HFF-Myc (cell line): ENCODE results near the gene COL13A1.
A peak's percentile ranks its signal among the peaks of the same experiment; 100 is the strongest.

Source experiments
- DNase-seq: peaks from one replicate; pipeline ENCODE4 v3.0.0-alpha.2; 2011; ENCODE audit warnings: low read depth; ENCODE audit errors: extremely low read depth
- H3K4me3 ChIP-seq: replicated peaks from 2 replicates; pipeline ENCODE4 v1.5.1; 2011; ENCODE audit warnings: low read depth, mild to moderate bottlenecking, control low read depth, low read length
- TF ChIP-seq, protein P1 (sequence below): IDR thresholded peaks from 2 replicates; pipeline ENCODE4 v1.5.1; 2012; ENCODE audit warnings: mild to moderate bottlenecking, low read depth, low read length, control low read depth; ENCODE audit errors: missing control alignments

The COL13A1 gene

DNA sequence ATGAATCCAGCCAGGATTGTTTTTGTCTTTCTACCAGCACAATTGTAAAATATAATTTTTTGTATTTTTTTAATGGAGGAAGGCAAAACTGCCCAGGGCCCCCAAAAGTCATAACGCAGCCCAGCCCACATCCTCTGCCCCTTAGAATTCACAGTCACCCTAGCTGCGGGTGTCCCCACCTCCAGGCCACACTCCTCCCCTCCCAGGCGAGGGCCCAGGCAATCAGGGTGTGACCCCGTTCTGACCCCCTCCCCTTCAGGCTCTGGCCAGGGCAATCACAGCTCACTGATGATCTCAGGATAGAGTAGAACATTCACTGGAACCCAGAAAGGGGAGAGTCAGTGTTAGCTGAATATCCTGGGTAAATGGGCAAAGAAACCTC is 158.9 kb downstream of the COL13A1 start:
- DNase-seq, result no peak
- TF ChIP-seq, protein P1, sequence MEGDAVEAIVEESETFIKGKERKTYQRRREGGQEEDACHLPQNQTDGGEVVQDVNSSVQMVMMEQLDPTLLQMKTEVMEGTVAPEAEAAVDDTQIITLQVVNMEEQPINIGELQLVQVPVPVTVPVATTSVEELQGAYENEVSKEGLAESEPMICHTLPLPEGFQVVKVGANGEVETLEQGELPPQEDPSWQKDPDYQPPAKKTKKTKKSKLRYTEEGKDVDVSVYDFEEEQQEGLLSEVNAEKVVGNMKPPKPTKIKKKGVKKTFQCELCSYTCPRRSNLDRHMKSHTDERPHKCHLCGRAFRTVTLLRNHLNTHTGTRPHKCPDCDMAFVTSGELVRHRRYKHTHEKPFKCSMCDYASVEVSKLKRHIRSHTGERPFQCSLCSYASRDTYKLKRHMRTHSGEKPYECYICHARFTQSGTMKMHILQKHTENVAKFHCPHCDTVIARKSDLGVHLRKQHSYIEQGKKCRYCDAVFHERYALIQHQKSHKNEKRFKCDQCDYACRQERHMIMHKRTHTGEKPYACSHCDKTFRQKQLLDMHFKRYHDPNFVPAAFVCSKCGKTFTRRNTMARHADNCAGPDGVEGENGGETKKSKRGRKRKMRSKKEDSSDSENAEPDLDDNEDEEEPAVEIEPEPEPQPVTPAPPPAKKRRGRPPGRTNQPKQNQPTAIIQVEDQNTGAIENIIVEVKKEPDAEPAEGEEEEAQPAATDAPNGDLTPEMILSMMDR, result no peak
- H3K4me3 ChIP-seq, result no peak overlapping the region

DNA sequence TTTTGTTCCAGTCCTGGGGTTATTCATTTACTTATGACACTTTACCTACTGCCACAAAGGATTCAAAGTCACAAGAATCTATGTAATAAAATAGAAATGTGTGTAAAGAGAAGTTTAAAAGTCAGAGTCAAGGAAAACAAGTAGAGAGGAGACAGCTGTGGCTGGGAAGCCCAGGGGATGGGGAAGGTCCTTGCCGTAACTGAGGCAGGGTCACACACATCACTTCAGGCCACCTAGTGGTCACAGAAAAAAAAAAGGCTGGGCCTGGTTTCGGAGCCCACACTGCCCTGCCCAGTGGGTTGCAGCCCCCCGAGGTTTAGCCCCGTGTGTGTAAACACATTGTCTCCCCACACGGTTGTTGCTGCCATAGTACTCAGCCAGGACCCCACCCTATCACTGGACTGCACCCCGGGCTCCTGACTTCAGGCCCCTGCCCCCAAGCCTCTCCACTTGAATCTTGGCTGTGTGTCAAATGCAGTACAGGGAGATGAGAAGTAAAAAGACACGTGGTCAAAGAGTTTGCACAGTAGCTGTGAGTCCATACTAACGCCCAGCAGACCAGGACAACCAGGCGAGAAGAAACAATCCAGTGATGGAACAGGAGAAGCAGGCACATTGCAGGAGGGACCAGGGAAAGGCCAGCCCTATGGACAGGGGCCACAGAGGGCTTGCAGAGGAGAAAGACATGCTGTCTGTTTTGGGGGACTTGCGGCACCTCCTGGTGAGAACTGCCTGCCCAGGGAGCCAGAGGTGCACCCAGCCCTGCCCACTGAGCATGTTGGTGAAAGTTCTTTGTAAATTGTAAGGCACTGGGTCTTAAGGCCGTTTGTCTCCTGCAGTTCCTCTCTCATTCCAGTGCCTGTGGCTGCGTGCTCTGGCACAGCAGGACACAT is 159.5 kb downstream of the COL13A1 start:
- no peak overlapping the region for H3K4me3 ChIP-seq
- no peak for DNase-seq
- TF ChIP-seq, protein P1, result peak; percentile 28

DNA sequence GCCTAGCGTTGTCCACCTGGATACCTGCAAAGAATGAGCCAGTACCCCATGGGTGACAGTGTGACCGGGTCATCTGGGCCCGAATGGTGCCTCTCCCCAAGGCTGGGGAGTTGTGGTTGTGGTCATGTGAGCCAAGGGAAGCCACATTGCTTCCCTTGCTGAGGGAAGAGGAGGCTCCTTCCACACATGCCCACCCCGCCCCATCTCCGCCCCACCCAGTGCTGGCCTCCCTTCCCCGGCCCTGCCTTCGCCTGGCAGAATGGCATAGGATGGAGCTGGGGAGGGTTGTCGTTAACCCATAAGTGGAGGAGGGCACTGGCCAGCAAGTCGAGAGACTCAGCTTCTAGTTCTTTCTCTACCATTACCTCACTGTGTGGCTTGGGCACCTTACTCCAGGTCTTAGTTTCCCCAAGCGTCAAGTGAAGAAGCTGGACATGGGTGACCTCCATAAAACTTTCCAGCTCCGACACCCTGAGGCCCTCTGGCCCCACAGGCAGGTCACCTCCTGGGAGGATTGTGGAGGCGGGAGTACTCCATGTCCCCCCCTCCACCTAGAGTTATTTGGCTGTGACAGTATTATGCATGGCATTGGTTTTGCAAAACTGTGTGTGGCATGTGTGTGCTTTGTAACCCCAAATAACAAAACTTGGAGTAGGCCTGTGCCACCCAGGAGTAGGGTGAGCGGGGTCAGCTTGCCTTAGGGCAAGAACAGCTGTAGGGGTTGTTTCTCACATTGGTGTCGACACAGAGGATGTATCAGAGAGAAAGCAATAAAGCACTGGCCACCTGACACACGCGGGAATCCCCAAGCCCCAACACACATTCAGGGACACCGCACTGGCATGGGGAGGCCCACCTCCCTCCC is 160.4 kb downstream of the COL13A1 start:
- TF ChIP-seq, protein P1, result no peak
- DNase-seq, result no peak
- no peak overlapping the region for H3K4me3 ChIP-seq

DNA sequence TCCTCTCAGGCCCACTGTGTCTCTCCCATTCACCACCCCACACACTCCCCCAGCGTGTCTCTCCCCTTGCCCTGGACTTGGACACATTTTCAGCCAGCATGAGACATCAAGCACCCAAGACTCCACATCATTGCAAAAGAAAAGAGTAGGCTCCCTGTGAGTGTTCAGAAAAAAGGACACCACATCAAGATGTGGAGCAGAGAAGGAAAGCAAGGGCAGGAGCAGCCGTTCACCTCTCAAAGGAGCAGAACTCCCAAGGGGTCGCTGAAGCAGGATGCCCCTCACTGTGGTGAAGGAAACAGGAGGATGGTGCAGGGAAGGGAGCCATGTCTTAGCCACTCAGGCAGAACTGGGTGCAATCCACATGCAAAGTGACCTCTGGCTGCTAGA is 161.0 kb downstream of the COL13A1 start:
- DNase-seq, result no peak
- TF ChIP-seq, protein P1, result no peak

DNA sequence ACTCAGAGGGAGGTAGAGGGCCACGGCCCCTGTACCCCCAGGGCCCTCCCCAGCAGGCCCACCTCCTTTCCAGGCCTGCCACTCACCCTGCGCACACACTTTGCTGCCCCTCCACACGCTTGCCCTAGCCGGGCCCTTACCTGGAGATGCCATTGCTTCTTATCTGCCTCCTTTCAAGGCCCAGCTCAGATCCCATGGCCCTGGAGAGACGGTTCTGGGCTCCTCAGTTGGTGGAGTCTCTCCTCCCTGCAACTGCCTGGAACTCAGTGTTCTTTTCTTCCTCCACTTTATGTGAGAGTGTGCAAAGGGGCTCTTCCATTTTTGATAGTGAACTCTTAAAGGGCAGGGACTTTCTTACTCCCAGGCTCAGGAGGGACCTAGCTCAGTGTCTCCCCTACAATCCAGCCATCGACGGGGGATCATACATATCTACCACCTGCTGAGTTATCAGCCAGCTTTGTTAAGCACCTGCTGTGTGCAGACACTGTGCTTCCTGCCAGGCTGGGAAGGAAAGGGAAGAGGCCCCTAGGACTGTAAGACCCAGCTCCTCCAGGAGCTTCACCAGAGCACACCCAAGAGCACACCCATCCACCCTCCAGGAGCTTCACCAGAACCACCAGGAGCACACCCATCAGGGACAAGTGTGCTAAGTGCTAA is 161.6 kb downstream of the COL13A1 start:
- no peak overlapping the region for H3K4me3 ChIP-seq
- TF ChIP-seq, protein P1, result no peak
- DNase-seq, result no peak

More for the DNA sequence above, 161.0 kb downstream of the COL13A1 start:
- H3K4me3 ChIP-seq, result no peak overlapping the region

DNA sequence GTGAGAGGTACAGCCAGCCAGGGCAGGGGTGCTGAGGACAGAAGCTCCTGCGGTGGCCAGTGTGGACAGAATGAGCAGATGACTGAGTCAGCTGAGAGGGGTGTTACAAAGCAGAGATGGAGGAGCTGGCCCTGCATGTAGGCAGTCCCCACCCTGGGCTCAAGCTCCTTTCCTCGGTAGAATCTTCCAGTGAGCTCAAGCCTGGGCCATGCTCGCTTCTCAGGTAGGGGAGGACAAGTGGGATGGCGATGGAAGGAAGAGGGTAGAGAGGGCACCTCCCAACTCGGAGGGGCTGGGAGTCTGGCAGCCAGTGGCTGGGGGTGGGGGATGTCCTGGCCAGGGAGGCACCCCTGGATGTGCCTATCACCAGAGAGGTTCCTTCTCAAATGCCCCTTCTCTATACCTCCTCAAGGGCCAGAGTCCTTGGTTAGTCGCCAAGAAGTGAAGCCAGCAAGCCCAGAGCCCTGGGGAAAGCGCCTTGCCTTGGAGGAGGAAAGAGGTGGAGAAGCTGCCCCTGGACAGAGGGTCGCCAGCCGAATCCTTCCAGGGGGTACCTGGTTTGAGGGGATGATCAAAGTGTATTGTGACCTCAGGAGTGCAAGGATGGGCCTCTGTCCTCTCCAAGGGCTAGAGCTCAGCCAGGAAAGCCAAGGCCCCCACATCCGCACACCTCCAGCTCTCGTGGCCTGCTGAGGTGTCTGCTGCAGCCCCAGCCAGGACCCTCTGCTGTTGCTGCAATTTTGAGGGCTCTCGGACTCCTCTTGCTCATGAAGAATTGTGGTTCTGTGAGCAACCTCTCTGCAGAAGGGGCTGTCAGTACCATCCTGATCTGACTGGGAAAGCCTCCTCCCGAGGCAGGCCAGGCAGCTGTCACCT is 162.4 kb downstream of the COL13A1 start:
- DNase-seq, result no peak
- TF ChIP-seq, protein P1, result no peak

More for the DNA sequence above, 162.4 kb downstream of the COL13A1 start:
- no peak overlapping the region for H3K4me3 ChIP-seq
